Activated B cell treated with CpG ODN at 0.5 μM for 24 hours (primary cell): Measurements from ENCODE around the gene GALNT2. TPM values are rescaled to one million over a fixed set of nuclear protein-coding genes. Genes with fewer than 3 reads are reported as not detected.

Source experiments
- ATAC-seq: fragments of 200-7000 bp; cut with Tn5 transposase; one replicate; pipeline ENCODE4 v1.10.0; 2021; ENCODE audit warnings: low read depth, mild to moderate bottlenecking, moderate library complexity
- CTCF ChIA-PET: fragments of 350-600 bp; sonication (Branson Sonifier 250); formaldehyde crosslinking; loops from one replicate; lab custom pipeline; 2021; ENCODE audit warnings: antibody characterized with exemption; lab: Charles Lee
- POLR2A ChIA-PET: fragments of 350-600 bp; sonication (Branson Sonifier 250); formaldehyde crosslinking; loops from one replicate; lab custom pipeline; 2021; ENCODE audit warnings: antibody characterized with exemption; lab: Charles Lee
- DNase-seq: peaks from one replicate; pipeline ENCODE4 v3.0.0; 2022
- H3K27ac Mint-ChIP-seq: one replicate; pipeline ENCODE4 v1.8.0; 2020; ENCODE audit warnings: mixed read lengths
- H3K27me3 Mint-ChIP-seq: one replicate; pipeline ENCODE4 v1.8.0; 2021; ENCODE audit warnings: mixed read lengths
- H3K36me3 Mint-ChIP-seq: one replicate; pipeline ENCODE4 v1.8.0; 2021; ENCODE audit warnings: low read depth, mixed read lengths
- H3K4me1 Mint-ChIP-seq: one replicate; pipeline ENCODE4 v1.8.0; 2021; ENCODE audit warnings: mixed read lengths
- H3K4me3 Mint-ChIP-seq: one replicate; pipeline ENCODE4 v1.8.0; 2020; ENCODE audit warnings: mild to moderate bottlenecking, mixed read lengths
- H3K9me3 Mint-ChIP-seq: one replicate; pipeline ENCODE4 v1.8.0; 2020; ENCODE audit warnings: mixed read lengths
- intact Hi-C: fragments of 100-400 bp; cut with micrococcal nuclease; formaldehyde crosslinking; loops from one replicate; pipeline ENCODE4 v1.15.1; 2024
- total RNA-seq: library from RNA; stranded (reverse); gene quantifications from 2 replicates; pipeline ENCODE4 v1.2.3, GENCODE V29; 2022
- TF ChIP-seq, protein P1 (sequence below): fragments of 200-600 bp; IDR thresholded peaks from one replicate; pipeline ENCODE4 v1.8.0; 2022; ENCODE audit warnings: antibody characterized with exemption, mild to moderate bottlenecking

The GALNT2 gene
- total RNA-seq, 1 donor from 2014 or later = 108 TPM

DNA sequence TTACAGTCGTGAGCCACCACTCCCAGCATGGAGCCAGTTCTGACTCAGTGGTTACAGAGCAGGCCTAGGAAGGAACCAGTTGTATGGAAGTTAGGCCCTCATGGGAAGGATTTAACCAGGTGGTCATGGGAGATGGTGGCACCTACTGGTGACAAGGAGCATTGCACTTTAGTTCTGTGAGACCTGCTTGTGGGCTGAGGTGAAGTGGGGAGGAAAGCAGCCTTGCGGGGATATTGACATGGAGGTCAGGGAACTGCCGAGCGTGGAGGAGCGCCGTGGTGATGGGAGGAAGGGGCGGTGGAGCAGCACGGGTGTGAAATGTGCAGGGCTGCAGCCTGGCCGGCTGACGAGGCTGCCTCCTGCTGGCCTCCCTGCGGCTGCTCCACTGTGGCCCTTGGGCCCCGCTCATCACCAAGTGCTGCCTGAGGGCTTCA lies 100.4 kb downstream of the GALNT2 start:
- Mint-ChIP-seq H3K27ac (peak overlapping the region; percentile 75), H3K4me1 (peaks cover 79% of the 10 kb centered on the region), H3K4me3 (no peak overlapping the region), H3K9me3 (no peaks in the 10 kb centered on the region), H3K36me3 (peaks cover 14% of the 10 kb centered on the region), H3K27me3 (no peaks in the 10 kb centered on the region)
- TF ChIP-seq, protein P1, sequence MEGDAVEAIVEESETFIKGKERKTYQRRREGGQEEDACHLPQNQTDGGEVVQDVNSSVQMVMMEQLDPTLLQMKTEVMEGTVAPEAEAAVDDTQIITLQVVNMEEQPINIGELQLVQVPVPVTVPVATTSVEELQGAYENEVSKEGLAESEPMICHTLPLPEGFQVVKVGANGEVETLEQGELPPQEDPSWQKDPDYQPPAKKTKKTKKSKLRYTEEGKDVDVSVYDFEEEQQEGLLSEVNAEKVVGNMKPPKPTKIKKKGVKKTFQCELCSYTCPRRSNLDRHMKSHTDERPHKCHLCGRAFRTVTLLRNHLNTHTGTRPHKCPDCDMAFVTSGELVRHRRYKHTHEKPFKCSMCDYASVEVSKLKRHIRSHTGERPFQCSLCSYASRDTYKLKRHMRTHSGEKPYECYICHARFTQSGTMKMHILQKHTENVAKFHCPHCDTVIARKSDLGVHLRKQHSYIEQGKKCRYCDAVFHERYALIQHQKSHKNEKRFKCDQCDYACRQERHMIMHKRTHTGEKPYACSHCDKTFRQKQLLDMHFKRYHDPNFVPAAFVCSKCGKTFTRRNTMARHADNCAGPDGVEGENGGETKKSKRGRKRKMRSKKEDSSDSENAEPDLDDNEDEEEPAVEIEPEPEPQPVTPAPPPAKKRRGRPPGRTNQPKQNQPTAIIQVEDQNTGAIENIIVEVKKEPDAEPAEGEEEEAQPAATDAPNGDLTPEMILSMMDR = no peak
- ChIA-PET CTCF (interaction anchor here (0.6 to 2.2 kb wide), 20 partner anchors 9 to 610 kb away, joined by 3 to 9 read pairs (median 3); no protein-coding TSS in a partner anchor), POLR2A (interaction anchor here (0.6 to 2.6 kb wide), 6 partner anchors 17 to 506 kb away, joined by 4 to 19 read pairs (median 5); no protein-coding TSS in a partner anchor)
- DNase-seq = no peak
- peak; percentile 32 for ATAC-seq
- intact Hi-C loops = loop anchor here (1.0 to 5.0 kb wide), 7 partner anchors 17 to 506 kb away; no protein-coding TSS in a partner anchor

DNA sequence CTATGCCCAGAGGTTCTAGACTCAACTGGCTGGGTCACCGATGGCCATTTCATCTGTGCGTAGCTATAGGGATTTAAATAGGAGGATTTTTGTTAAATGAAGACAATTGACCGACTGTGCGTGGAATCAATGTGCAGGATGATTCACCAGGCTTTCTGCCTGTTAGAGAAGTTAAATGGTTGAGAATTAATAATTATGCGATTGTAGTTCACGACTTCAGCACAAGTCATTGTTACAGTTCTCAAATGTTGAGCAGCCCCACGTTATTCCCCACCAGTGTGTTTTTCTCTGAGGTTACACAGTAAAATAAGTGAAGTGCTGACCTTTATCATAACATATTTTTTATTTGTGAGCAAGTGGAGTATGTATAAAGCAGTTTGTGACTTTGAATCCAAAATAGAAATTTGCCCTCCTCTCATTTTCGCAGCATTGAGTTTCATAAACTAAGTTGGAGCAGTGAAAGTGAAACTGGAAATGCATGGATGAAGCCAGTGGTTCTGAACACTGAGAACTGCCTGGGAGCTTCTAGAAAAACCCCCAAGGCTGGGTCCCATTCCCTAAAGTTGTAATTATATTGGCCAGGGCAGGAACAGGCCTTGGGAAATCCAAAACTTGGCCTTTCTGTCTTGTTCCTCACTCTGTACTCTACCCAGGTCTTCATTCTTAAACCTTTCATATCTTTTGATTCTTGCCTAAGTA lies 102.6 kb downstream of the GALNT2 start:
- DNase-seq = no peak
- Mint-ChIP-seq H3K36me3 (peaks cover 10% of the 10 kb centered on the region), H3K4me3 (peak overlapping the region; percentile 70), H3K9me3 (no peaks in the 10 kb centered on the region), H3K27me3 (no peaks in the 10 kb centered on the region), H3K27ac (peak overlapping the region; percentile 90), H3K4me1 (peaks cover 78% of the 10 kb centered on the region)
- ATAC-seq = peak; percentile 63
- ChIA-PET POLR2A (interaction anchor here (1.0 to 1.5 kb wide), 7 partner anchors 19 to 101 kb away, joined by 3 to 18 read pairs (median 5); no protein-coding TSS in a partner anchor), CTCF (interaction anchor here (1.0 kb wide), 1 partner anchor 47 kb away, joined by 4 read pairs; no protein-coding TSS in a partner anchor)
- intact Hi-C loops = loop anchor here (2.0 to 5.0 kb wide), 4 partner anchors 43 to 312 kb away; no protein-coding TSS in a partner anchor
- TF ChIP-seq, protein P1 = no peak

DNA sequence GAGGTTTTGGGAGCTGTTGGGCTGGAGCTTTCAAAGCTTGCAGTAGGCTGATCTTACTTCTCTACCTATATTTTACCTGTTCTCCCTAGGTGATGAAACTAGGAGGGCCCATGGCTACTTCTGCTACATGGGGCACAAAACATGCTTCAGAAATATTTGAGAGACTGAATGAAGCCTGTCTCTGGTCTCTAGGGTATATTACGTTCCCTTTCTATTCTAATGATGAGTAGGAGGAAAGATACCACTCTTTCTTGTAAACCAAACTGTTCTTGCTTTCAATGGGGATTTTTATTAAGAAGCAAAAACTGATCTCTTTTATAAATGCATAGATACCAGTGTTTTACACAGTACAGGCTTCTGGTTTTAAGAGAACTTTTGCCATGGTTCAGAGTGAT lies 103.1 kb downstream of the GALNT2 start:
- Mint-ChIP-seq H3K9me3 (no peaks in the 10 kb centered on the region), H3K4me1 (peaks cover 80% of the 10 kb centered on the region), H3K27ac (peak overlapping the region; percentile 90), H3K27me3 (no peaks in the 10 kb centered on the region), H3K4me3 (peak overlapping the region; percentile 70), H3K36me3 (peaks cover 10% of the 10 kb centered on the region)
- intact Hi-C loops = no loop called here
- ATAC-seq (peak; percentile 64), DNase-seq (no peak)
- TF ChIP-seq, protein P1 = no peak
- CTCF ChIA-PET = interaction anchor here (1.0 kb wide), 1 partner anchor 47 kb away, joined by 4 read pairs; no protein-coding TSS in a partner anchor
- POLR2A ChIA-PET = interaction anchor here (1.0 to 1.5 kb wide), 7 partner anchors 20 to 100 kb away, joined by 3 to 18 read pairs (median 5); no protein-coding TSS in a partner anchor

DNA sequence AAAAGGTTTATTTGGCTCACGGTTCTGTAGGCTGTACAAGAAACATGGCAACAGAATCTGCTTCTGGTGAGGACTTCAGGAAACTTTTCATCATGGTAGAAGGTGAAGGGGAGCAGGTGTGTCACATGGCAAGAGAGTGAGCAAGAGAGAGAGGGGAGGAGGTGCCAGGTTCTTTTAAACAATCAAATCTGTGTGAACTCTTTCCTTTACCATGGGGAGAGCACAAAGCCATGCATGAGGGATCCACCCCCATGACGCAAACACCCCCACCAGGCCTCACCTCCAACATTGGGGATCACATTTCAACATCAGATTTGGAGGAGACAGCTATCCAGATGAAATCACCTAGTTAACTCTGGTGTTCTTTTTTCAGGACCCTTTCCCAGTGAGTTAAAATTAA lies 103.6 kb downstream of the GALNT2 start:
- intact Hi-C loops = no loop called here
- no peak for ATAC-seq
- ChIA-PET POLR2A (interaction anchor here (1.2 to 1.3 kb wide), 4 partner anchors 20 to 100 kb away, joined by 3 to 18 read pairs (median 4); no protein-coding TSS in a partner anchor), CTCF (interaction anchor here (0.7 kb wide), 1 partner anchor 1377 kb away, joined by 4 read pairs; no protein-coding TSS in a partner anchor)
- peak overlapping the region; percentile 70 for H3K4me3 Mint-ChIP-seq
- no peaks in the 10 kb centered on the region for H3K27me3 Mint-ChIP-seq
- H3K36me3 Mint-ChIP-seq = peaks cover 10% of the 10 kb centered on the region
- no peaks in the 10 kb centered on the region for H3K9me3 Mint-ChIP-seq
- peak overlapping the region; percentile 90 for H3K27ac Mint-ChIP-seq
- no peak for DNase-seq
- TF ChIP-seq, protein P1 = no peak
- H3K4me1 Mint-ChIP-seq = peaks cover 79% of the 10 kb centered on the region
